WTC11 (cell line): ENCODE results near the gene NEB. TPM values are rescaled to one million over a fixed set of nuclear protein-coding genes. Genes with fewer than 3 reads are reported as not detected.
A peak's percentile ranks its signal among the peaks of the same experiment; 100 is the strongest.

Source experiments
- ATAC-seq: fragments of 200-7000 bp; cut with Tn5 transposase; 2 replicates; pipeline ENCODE4 v1.10.0; 2021; ENCODE audit warnings: mild to moderate bottlenecking, moderate library complexity
- CTCF ChIA-PET: fragments of 300-600 bp; sonication (Branson Sonifier 250); formaldehyde crosslinking; loops from one replicate; lab custom pipeline; 2021; ENCODE audit warnings: antibody characterized with exemption; lab: Charles Lee
- POLR2A ChIA-PET: fragments of 350-600 bp; sonication (Branson Sonifier 250); formaldehyde crosslinking; loops from one replicate; lab custom pipeline; 2021; ENCODE audit warnings: antibody characterized with exemption; lab: Charles Lee
- DNase-seq: peaks from one replicate; pipeline ENCODE4 v3.0.0; 2021; ENCODE audit warnings: low spot score
- H3K27ac Mint-ChIP-seq: 2 replicates; pipeline ENCODE4 v1.8.0; 2021; ENCODE audit warnings: mixed read lengths
- H3K27me3 Mint-ChIP-seq: 2 replicates; pipeline ENCODE4 v1.8.0; 2021; ENCODE audit warnings: low read depth, mild to moderate bottlenecking, moderate library complexity, mixed read lengths
- H3K36me3 Mint-ChIP-seq: 2 replicates; pipeline ENCODE4 v1.8.0; 2021; ENCODE audit warnings: mixed read lengths
- H3K4me1 Mint-ChIP-seq: 2 replicates; pipeline ENCODE4 v1.8.0; 2022; ENCODE audit warnings: mixed read lengths
- H3K4me3 Mint-ChIP-seq: 2 replicates; pipeline ENCODE4 v1.8.0; 2021; ENCODE audit warnings: mild to moderate bottlenecking, moderate library complexity, mixed read lengths
- H3K9me3 Mint-ChIP-seq: 2 replicates; pipeline ENCODE4 v1.8.0; 2021; ENCODE audit warnings: mixed read lengths
- ATF1 ChIP-seq: sonication (generic); formaldehyde crosslinking; IDR thresholded peaks from 2 replicates; pipeline ENCODE4 v1.8.1; 2023; ENCODE audit warnings: mild to moderate bottlenecking, moderate library complexity, missing genetic modification reagents
- ELF4 ChIP-seq: sonication (generic); formaldehyde crosslinking; IDR thresholded peaks from 2 replicates; pipeline ENCODE4 v1.8.1; 2022; ENCODE audit warnings: low read depth, mild to moderate bottlenecking, moderate library complexity, missing genetic modification reagents
- EMX1 ChIP-seq: fragments of 250-450 bp; sonication (Bioruptor Pico); IDR thresholded peaks from 2 replicates; pipeline ENCODE4 v1.8.0; 2021; ENCODE audit warnings: mild to moderate bottlenecking
- ETV6 ChIP-seq: sonication (generic); formaldehyde crosslinking; IDR thresholded peaks from 2 replicates; pipeline ENCODE4 v1.8.1; 2022; ENCODE audit warnings: mild to moderate bottlenecking, missing genetic modification reagents
- FOXP1 ChIP-seq: sonication (generic); formaldehyde crosslinking; IDR thresholded peaks from 2 replicates; pipeline ENCODE4 v1.8.0; 2022; ENCODE audit warnings: missing genetic modification reagents, mild to moderate bottlenecking, moderate library complexity, borderline replicate concordance
- GRHL2 ChIP-seq: fragments of 250-450 bp; sonication (Bioruptor Pico); IDR thresholded peaks from 2 replicates; pipeline ENCODE4 v1.8.0; 2022; ENCODE audit warnings: mild to moderate bottlenecking, moderate library complexity; ENCODE audit not compliant: insufficient replicate concordance, severe bottlenecking
- GTF2I ChIP-seq: fragments of 250-450 bp; sonication (Bioruptor Pico); conservative IDR thresholded peaks from 2 replicates; pipeline ENCODE4 v1.4.0; 2021; ENCODE audit warnings: mild to moderate bottlenecking
- JUN ChIP-seq: sonication (generic); formaldehyde crosslinking; IDR thresholded peaks from 2 replicates; pipeline ENCODE4 v1.8.0; 2023; ENCODE audit warnings: mild to moderate bottlenecking, missing genetic modification reagents
- PRRX2 ChIP-seq: fragments of 250-450 bp; sonication (Bioruptor Pico); IDR thresholded peaks from 2 replicates; pipeline ENCODE4 v1.8.0; 2021; ENCODE audit warnings: mild to moderate bottlenecking
- RELA ChIP-seq: sonication (generic); formaldehyde crosslinking; IDR thresholded peaks from 2 replicates; pipeline ENCODE4 v1.8.1; 2022; ENCODE audit warnings: missing genetic modification reagents, mild to moderate bottlenecking, borderline replicate concordance
- SOX15 ChIP-seq: fragments of 250-450 bp; sonication (Bioruptor Pico); IDR thresholded peaks from 2 replicates; pipeline ENCODE4 v1.9.0; 2021; ENCODE audit warnings: mild to moderate bottlenecking
- TCF7 ChIP-seq: sonication (generic); formaldehyde crosslinking; IDR thresholded peaks from 2 replicates; pipeline ENCODE4 v1.8.0; 2022; ENCODE audit warnings: mild to moderate bottlenecking, low read depth, missing genetic modification reagents, moderate library complexity
- USF2 ChIP-seq: sonication (generic); formaldehyde crosslinking; IDR thresholded peaks from 2 replicates; pipeline ENCODE4 v1.8.1; 2023; ENCODE audit warnings: mild to moderate bottlenecking, missing genetic modification reagents, moderate library complexity
- ZMAT4 ChIP-seq: fragments of 250-450 bp; sonication (Bioruptor Pico); IDR thresholded peaks from 2 replicates; pipeline ENCODE4 v1.9.0; 2021; ENCODE audit warnings: mild to moderate bottlenecking
- ZNF121 ChIP-seq: sonication (generic); formaldehyde crosslinking; IDR thresholded peaks from 2 replicates; pipeline ENCODE4 v1.8.0; 2023; ENCODE audit warnings: missing genetic modification reagents
- ZNF138 ChIP-seq: sonication (generic); formaldehyde crosslinking; conservative IDR thresholded peaks from 2 replicates; pipeline ENCODE4 v1.8.1; 2022; ENCODE audit warnings: mild to moderate bottlenecking, moderate library complexity, missing genetic modification reagents
- ZNF219 ChIP-seq: sonication (generic); formaldehyde crosslinking; IDR thresholded peaks from 2 replicates; pipeline ENCODE4 v1.8.0; 2023; ENCODE audit warnings: missing genetic modification reagents, mild to moderate bottlenecking, borderline replicate concordance
- ZNF396 ChIP-seq: fragments of 250-450 bp; sonication (Bioruptor Pico); IDR thresholded peaks from 2 replicates; pipeline ENCODE4 v1.8.0; 2021; ENCODE audit warnings: mild to moderate bottlenecking, moderate library complexity, borderline replicate concordance
- total RNA-seq: library from RNA; stranded (reverse); gene quantifications from 3 replicates; pipeline ENCODE4 v1.2.3, GENCODE V29; 2021
- TF ChIP-seq, protein P1 (sequence below): fragments of 200-600 bp; IDR thresholded peaks from 2 replicates; pipeline ENCODE4 v1.8.0; 2022; ENCODE audit warnings: antibody characterized with exemption
- TF ChIP-seq, protein P2 (sequence below): sonication (generic); formaldehyde crosslinking; IDR thresholded peaks from 2 replicates; pipeline ENCODE4 v1.8.1; 2022; ENCODE audit warnings: mild to moderate bottlenecking, missing genetic modification reagents, moderate library complexity, borderline replicate concordance
- TF ChIP-seq, protein P3 (sequence below): sonication (generic); formaldehyde crosslinking; IDR thresholded peaks from 2 replicates; pipeline ENCODE4 v1.8.0; 2022; ENCODE audit warnings: mild to moderate bottlenecking, missing genetic modification reagents

The NEB gene
- total RNA-seq, 1 experiment from 2014 or later: 1.9 TPM

- H3K9me3 Mint-ChIP-seq: peaks cover 12% of the 10 kb centered on the region
- CTCF ChIA-PET: interaction anchor here (0.5 kb wide), 1 partner anchor 252 kb away, joined by 4 read pairs; no protein-coding TSS in a partner anchor
- ATAC-seq: no peak
- H3K36me3 Mint-ChIP-seq: peaks cover 3% of the 10 kb centered on the region
- no peak overlapping the region for H3K4me3 Mint-ChIP-seq
- TF ChIP-seq, protein P1, sequence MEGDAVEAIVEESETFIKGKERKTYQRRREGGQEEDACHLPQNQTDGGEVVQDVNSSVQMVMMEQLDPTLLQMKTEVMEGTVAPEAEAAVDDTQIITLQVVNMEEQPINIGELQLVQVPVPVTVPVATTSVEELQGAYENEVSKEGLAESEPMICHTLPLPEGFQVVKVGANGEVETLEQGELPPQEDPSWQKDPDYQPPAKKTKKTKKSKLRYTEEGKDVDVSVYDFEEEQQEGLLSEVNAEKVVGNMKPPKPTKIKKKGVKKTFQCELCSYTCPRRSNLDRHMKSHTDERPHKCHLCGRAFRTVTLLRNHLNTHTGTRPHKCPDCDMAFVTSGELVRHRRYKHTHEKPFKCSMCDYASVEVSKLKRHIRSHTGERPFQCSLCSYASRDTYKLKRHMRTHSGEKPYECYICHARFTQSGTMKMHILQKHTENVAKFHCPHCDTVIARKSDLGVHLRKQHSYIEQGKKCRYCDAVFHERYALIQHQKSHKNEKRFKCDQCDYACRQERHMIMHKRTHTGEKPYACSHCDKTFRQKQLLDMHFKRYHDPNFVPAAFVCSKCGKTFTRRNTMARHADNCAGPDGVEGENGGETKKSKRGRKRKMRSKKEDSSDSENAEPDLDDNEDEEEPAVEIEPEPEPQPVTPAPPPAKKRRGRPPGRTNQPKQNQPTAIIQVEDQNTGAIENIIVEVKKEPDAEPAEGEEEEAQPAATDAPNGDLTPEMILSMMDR: 0 out of 2 replicates have a peak, but pooled peaks have one; percentile 14
- TF ChIP-seq ATF1 (CRISPR knock-in tag): no peak
- H3K27me3 Mint-ChIP-seq: no peaks in the 10 kb centered on the region
- H3K4me1 Mint-ChIP-seq: no peaks in the 10 kb centered on the region
- no peak overlapping the region for H3K27ac Mint-ChIP-seq
- DNase-seq: no peak
- POLR2A ChIA-PET: no interaction called here
Observed at GRCh38 chr2:151632993-151633565, 101.2 kb downstream of the NEB start.

DNA sequence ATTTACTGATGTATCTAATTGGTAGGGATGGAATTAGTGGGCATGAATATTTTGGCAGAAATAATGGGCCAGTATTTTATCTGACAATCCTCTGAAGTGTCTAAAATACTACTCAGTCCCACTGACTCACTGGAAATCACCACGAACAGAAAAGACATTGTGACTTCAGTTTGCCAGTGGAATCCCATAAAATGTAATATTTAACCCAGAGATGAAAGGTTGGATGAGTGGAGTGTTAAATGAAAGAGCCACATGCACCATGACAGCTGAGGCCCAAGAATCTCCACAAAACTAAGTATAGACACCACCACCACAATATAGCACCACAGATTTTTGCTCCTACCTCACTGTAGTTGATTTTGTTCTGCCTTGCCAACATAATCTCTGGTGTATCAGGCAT, 103.9 kb downstream of the NEB start:
- no peak overlapping the region for H3K27ac Mint-ChIP-seq
- TF ChIP-seq TCF7 (CRISPR knock-in tag): no peak
- no peak for TF ChIP-seq PRRX2 (CRISPR knock-in tag)
- TF ChIP-seq USF2 (CRISPR knock-in tag): no peak
- TF ChIP-seq FOXP1 (CRISPR knock-in tag): no peak
- no peak for TF ChIP-seq ZNF396
- no peak for TF ChIP-seq ZNF219 (CRISPR knock-in tag)
- TF ChIP-seq ZMAT4 (CRISPR knock-in tag): no peak
- no peak for TF ChIP-seq JUN (CRISPR knock-in tag)
- TF ChIP-seq, protein P2, sequence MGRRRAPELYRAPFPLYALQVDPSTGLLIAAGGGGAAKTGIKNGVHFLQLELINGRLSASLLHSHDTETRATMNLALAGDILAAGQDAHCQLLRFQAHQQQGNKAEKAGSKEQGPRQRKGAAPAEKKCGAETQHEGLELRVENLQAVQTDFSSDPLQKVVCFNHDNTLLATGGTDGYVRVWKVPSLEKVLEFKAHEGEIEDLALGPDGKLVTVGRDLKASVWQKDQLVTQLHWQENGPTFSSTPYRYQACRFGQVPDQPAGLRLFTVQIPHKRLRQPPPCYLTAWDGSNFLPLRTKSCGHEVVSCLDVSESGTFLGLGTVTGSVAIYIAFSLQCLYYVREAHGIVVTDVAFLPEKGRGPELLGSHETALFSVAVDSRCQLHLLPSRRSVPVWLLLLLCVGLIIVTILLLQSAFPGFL (CRISPR knock-in tag): no peak
- TF ChIP-seq ZNF121 (CRISPR knock-in tag): no peak
- TF ChIP-seq ETV6 (CRISPR knock-in tag): no peak
- no peak for TF ChIP-seq ELF4 (CRISPR knock-in tag)
- TF ChIP-seq GTF2I: no peak
- CTCF ChIA-PET: no interaction called here
- no peak for DNase-seq
- no peak for ATAC-seq
- no peaks in the 10 kb centered on the region for H3K4me1 Mint-ChIP-seq
- POLR2A ChIA-PET: no interaction called here
- H3K27me3 Mint-ChIP-seq: no peaks in the 10 kb centered on the region
- H3K4me3 Mint-ChIP-seq: no peak overlapping the region
- peaks cover 3% of the 10 kb centered on the region for H3K36me3 Mint-ChIP-seq
- peaks cover 7% of the 10 kb centered on the region for H3K9me3 Mint-ChIP-seq

- H3K4me1 Mint-ChIP-seq: no peaks in the 10 kb centered on the region
- H3K36me3 Mint-ChIP-seq: no peaks in the 10 kb centered on the region
- no peaks in the 10 kb centered on the region for H3K9me3 Mint-ChIP-seq
- no peak overlapping the region for H3K27ac Mint-ChIP-seq
- no peak for DNase-seq
- CTCF ChIA-PET: no interaction called here
- no peak overlapping the region for H3K4me3 Mint-ChIP-seq
- no peak for ATAC-seq
- no peaks in the 10 kb centered on the region for H3K27me3 Mint-ChIP-seq
- POLR2A ChIA-PET: no interaction called here
- no peak for TF ChIP-seq GRHL2 (CRISPR knock-in tag)
- TF ChIP-seq, protein P3, sequence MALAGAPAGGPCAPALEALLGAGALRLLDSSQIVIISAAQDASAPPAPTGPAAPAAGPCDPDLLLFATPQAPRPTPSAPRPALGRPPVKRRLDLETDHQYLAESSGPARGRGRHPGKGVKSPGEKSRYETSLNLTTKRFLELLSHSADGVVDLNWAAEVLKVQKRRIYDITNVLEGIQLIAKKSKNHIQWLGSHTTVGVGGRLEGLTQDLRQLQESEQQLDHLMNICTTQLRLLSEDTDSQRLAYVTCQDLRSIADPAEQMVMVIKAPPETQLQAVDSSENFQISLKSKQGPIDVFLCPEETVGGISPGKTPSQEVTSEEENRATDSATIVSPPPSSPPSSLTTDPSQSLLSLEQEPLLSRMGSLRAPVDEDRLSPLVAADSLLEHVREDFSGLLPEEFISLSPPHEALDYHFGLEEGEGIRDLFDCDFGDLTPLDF (CRISPR knock-in tag): no peak
- no peak for TF ChIP-seq RELA (CRISPR knock-in tag)
- no peak for TF ChIP-seq ZNF138 (CRISPR knock-in tag)
- TF ChIP-seq, protein P2 (CRISPR knock-in tag): no peak
- TF ChIP-seq EMX1 (CRISPR knock-in tag): no peak
- TF ChIP-seq, protein P1: no peak
- TF ChIP-seq ZNF396: no peak
- TF ChIP-seq SOX15 (CRISPR knock-in tag): no peak
Observed at GRCh38 chr2:151627353-151627752, 106.9 kb downstream of the NEB start.
